Neutrophil (primary cell): ENCODE results near the gene POTEJ.
"Not testable (repeated sequence)": the region's sequence is repeated elsewhere in the genome, so short reads cannot be mapped to it uniquely, and the experiment has no call there.

ENCODE experiments used
- H3K27ac ChIP-seq: fragments of 200-600 bp; sonication (generic); 2 replicates; pipeline ENCODE4 v1.5.1; 2016; ENCODE audit warnings: mild to moderate bottlenecking, moderate library complexity
- H3K27me3 ChIP-seq: fragments of 200-600 bp; sonication (generic); 2 replicates; pipeline ENCODE4 v1.6.0; 2016; ENCODE audit warnings: mild to moderate bottlenecking
- H3K36me3 ChIP-seq: fragments of 200-600 bp; sonication (generic); 2 replicates; pipeline ENCODE4 v1.5.1; 2017
- H3K4me1 ChIP-seq, 2 experiments: fragments of 200-600 bp in 1 of 2; sonication (generic) in 1 of 2; 1 replicate in 1 of 2; 2 replicates in 1 of 2; pipeline versions ENCODE4 v1.5.1 to v1.6.1; 2013 to 2016; ENCODE audit warnings: low read depth in 1 of 2, low read length in 1 of 2, mild to moderate bottlenecking in 1 of 2, moderate library complexity in 1 of 2; ENCODE audit not compliant: control insufficient read depth in 1 of 2, insufficient read depth in 1 of 2
- H3K4me3 ChIP-seq, 2 experiments: fragments of 200-600 bp in 1 of 2; sonication (generic) in 1 of 2; 1 replicate in 1 of 2; 2 replicates in 1 of 2; pipeline ENCODE4 v1.5.1; 2013 to 2016; ENCODE audit warnings: low read depth in 1 of 2, low read length in 1 of 2, mild to moderate bottlenecking in 1 of 2, moderate library complexity in 1 of 2
- H3K9me3 ChIP-seq: fragments of 200-600 bp; sonication (generic); 2 replicates; pipeline ENCODE4 v1.5.1; 2016

The POTEJ gene

GRCh38 chr2:130611140-130611539 lies at the start of gene POTEJ:
TSS of gene POTEJ (plus strand) at chr2:130611440. CDS start at chr2:130611533, 93 bp downstream.
- not testable (repeated sequence) for H3K9me3 ChIP-seq

GRCh38 chr2:130566165-130566564 lies 45.1 kb upstream of the POTEJ start:
- not testable (repeated sequence) for H3K9me3 ChIP-seq, H3K36me3 ChIP-seq, H3K27me3 ChIP-seq, H3K4me1 ChIP-seq, H3K27ac ChIP-seq, H3K4me3 ChIP-seq

More at GRCh38 chr2:130611140-130611539, at the start of gene POTEJ:
- not testable (repeated sequence) for H3K36me3 ChIP-seq, H3K4me1 ChIP-seq, H3K4me3 ChIP-seq, H3K27me3 ChIP-seq, H3K27ac ChIP-seq

DNA sequence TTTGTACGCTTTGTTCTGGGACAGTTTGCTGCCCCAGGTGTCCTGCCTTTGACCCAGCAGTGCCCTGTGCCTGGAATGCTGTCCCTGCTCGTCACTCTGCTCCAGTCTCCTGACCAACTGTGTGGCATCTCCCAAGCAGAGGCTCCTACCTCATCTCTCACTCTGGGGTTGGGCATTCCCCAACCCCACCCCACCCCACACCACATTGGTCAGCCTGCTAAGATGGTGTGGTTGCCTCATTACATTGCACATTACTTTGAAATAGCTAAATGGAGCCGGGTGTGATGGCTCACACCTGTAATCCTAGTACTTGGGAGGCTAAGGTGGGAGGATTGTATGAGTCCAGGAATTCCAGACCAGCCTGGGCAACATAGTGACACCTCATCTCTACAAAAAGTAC lies 39.3 kb upstream of the POTEJ start:
- H3K9me3 ChIP-seq, H3K4me3 ChIP-seq, H3K27ac ChIP-seq, H3K36me3 ChIP-seq, H3K27me3 ChIP-seq, H3K4me1 ChIP-seq: not testable (repeated sequence)

DNA sequence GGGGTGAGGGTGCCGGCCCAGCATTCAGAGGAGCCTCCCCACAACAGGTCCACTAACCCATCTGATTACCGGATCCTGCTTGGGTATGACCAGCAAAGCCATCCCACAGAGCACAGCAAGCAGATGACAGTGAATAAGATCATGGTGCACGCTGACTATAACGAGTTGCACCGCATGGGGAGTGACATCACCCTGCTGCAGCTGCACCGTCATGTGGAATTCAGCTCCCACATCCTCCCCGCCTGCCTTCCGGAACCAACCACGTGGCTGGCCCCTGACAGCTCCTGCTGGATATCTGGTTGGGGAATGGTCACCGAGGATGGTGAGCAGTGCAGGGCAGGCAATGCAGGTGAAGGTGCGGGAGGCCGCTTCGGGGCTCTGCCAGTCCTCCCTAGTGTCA lies 37.0 kb upstream of the POTEJ start:
- not testable (repeated sequence) for H3K27ac ChIP-seq, H3K9me3 ChIP-seq, H3K27me3 ChIP-seq, H3K36me3 ChIP-seq, H3K4me3 ChIP-seq, H3K4me1 ChIP-seq

DNA sequence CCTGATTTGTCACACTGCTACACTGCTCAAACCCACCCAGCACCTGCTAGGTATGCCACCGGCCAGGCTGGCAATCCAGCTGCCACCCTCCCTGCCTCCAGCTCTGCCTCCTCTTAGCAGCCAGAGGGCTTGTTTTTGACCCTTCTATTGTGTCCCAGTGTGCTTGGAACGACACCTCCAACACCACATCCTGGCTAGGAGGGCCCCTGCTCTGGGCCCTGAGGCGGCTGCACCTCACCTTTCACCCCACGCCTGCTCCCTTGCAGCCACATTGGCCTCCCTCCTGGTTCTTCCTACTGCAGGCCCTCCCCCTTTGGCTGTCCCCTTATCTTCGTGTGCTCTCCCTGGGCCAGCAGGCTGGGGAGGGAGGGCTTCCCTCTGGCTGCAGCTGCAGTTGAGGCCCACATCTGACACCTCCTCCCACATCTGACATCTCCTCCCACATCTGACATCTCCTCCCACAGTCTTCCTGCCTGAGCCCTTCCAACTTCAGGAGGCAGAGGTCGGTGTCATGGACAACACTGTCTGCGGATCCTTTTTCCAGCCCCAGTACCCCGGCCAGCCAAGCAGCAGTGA lies 34.9 kb upstream of the POTEJ start:
- not testable (repeated sequence) for H3K36me3 ChIP-seq, H3K27me3 ChIP-seq, H3K27ac ChIP-seq, H3K9me3 ChIP-seq, H3K4me3 ChIP-seq, H3K4me1 ChIP-seq

DNA sequence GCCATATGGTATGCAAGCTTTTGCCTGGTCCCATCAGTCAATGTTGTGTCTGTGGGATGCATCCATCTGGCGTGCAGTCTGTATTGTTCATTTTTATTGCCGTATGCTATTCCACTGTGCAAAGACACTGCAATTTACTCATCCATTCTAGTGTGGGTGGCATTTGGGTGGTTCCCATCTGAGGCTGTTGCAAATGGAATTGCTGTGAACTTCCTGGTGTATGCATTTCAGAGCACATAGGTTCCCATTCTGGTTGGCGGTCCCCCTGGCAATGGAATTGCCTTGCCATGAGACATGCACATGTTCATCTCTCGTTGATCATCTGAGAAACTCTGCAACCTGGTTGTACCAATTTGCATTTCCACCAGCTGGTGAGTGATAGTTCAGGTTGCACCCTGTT lies 33.7 kb upstream of the POTEJ start:
- not testable (repeated sequence) for H3K4me1 ChIP-seq, H3K9me3 ChIP-seq, H3K4me3 ChIP-seq, H3K36me3 ChIP-seq, H3K27me3 ChIP-seq, H3K27ac ChIP-seq

- not testable (repeated sequence) for H3K9me3 ChIP-seq, H3K27ac ChIP-seq, H3K27me3 ChIP-seq, H3K36me3 ChIP-seq, H3K4me1 ChIP-seq, H3K4me3 ChIP-seq
Observed at GRCh38 chr2:130579121-130579520, 32.1 kb upstream of the POTEJ start.

DNA sequence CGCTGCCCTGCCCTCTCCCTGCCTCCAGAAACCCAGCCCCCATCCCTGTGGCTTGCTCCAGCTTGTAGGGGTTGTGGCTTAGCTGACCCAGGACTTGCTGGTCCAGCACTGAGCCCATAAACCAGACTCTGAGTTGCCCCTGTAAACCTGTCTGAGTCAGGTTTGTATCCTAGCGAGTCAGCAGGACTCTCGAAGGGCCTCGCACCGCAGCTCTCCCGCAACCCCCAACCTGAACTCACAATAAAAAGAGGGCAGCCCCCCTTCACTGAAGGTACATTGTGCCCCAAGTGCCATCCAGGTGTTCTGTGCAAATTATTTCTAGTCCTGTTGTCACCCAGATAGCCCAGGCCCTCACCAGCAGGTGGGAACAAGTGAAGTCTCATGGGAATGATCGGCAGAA lies 29.7 kb upstream of the POTEJ start:
- not testable (repeated sequence) for H3K4me1 ChIP-seq, H3K27ac ChIP-seq, H3K9me3 ChIP-seq, H3K27me3 ChIP-seq, H3K36me3 ChIP-seq, H3K4me3 ChIP-seq

DNA sequence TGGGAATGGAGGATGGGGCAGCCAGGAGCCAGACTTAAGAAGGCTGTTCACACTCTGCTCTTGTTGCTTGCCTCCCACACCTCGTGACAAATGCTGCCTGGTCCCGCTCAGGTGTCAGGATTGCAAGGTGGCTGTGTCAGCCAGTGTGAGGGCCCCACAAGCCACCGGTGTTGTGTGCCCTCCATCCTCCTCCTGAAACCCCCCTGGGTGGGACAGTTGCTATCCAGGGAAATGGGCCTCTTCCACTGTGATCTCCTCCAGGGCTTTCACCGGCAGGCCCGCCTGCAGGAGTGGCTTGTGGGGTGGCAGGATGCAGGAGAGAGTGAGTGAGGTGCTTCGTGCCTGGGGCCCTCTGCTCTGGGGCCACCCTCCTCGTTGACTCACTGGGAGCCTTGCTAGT lies 28.3 kb upstream of the POTEJ start:
- not testable (repeated sequence) for H3K27ac ChIP-seq, H3K4me1 ChIP-seq, H3K36me3 ChIP-seq, H3K9me3 ChIP-seq, H3K4me3 ChIP-seq, H3K27me3 ChIP-seq

GRCh38 chr2:130583582-130583981 lies 27.7 kb upstream of the POTEJ start:
- H3K9me3 ChIP-seq, H3K27me3 ChIP-seq, H3K4me1 ChIP-seq, H3K36me3 ChIP-seq, H3K27ac ChIP-seq, H3K4me3 ChIP-seq: not testable (repeated sequence)

DNA sequence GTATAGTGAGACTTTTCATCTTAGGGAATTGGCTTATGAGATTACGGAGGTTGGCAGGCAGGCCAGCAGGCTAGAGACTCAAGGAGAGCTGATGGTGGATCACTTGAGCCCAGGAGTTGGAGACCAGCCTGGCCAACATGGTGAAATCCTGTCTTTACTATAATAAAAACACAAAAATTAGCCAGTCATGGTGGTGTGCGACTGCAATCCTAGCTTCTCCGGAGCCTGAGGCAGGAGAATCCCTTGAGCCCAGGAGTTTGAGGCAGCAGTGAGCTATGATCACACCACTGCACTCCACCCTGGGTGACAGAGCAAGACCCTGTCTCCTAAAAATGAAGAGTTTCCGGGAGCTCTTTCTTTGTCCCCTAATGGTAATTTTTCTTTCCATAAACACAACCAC lies 26.5 kb upstream of the POTEJ start:
- not testable (repeated sequence) for H3K9me3 ChIP-seq, H3K4me3 ChIP-seq, H3K36me3 ChIP-seq, H3K27me3 ChIP-seq, H3K27ac ChIP-seq, H3K4me1 ChIP-seq

- not testable (repeated sequence) for H3K4me1 ChIP-seq, H3K36me3 ChIP-seq, H3K9me3 ChIP-seq, H3K4me3 ChIP-seq, H3K27ac ChIP-seq
- peaks cover 17% of the 10 kb centered on the region for H3K27me3 ChIP-seq
Observed at GRCh38 chr2:130588688-130589458, 22.4 kb upstream of the POTEJ start.

DNA sequence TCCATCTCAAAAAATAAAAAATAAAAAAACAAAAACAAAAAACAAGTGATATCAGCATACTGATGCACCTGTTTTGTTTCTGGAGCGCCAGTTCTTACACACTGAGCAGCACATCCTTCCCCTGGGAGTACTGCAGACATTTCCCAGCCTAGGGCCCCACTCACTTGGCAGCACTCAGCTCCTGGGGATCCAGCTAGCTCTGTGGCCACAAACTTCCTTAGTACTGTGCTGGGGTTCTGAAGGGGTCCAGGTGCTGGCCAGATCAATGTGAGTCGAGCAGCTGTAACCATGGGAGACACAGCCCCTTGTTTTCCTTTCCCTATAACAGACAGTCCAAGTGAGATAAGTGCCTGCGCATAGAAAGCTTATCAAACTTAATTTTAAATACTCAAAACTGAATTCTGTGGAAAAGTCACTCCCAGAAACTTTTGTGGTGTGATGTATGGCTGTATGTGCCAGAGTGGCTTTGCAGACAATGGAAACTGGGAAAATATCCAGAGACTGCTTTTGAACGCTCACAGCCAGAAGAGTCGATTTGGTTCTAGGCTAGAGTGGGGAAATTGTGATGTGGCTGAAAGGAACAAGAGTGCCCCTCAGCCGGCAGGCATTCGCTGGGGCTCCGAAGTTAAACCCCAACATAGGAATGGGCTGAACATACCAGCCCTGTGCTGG lies 20.9 kb upstream of the POTEJ start:
- not testable (repeated sequence) for H3K4me3 ChIP-seq, H3K27ac ChIP-seq, H3K9me3 ChIP-seq, H3K4me1 ChIP-seq, H3K36me3 ChIP-seq
- H3K27me3 ChIP-seq, result peaks cover 20% of the 10 kb centered on the region

GRCh38 chr2:130590842-130591359 lies 20.3 kb upstream of the POTEJ start:
- not testable (repeated sequence) for H3K9me3 ChIP-seq, H3K4me1 ChIP-seq, H3K27ac ChIP-seq, H3K4me3 ChIP-seq, H3K36me3 ChIP-seq
- H3K27me3 ChIP-seq, result peaks cover 20% of the 10 kb centered on the region
